ENCODE measurements around the gene GUCY1A2. TPM values are rescaled to one million over a fixed set of nuclear protein-coding genes. Genes with fewer than 3 reads are reported as not detected.

GUCY1A2 gene
- total RNA-seq, 1 experiment from 2014 or later, result 0.10 TPM

DNA sequence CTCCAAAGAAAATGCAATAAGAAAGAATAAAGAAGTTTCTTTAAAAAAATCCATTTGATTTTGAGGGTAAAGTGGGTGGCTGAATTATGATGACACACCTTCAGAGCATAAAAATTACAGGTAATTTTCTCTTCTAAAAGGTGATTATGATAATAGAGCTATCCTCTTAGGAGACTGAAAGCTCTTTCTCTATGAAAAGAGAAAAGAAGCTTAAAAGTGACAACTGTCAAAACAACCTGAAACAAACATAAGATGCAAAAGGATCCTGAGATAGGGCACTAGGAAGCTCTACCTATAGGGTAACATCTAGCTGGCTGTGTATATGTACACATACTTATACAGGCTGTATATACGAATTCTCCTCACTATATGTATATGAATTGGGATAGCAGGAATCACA is 270.2 kb downstream of the GUCY1A2 start:
- POLR2A ChIA-PET, result no interaction called here
- no peak for DNase-seq (ENCODE audit: low read depth, low spot score)
- H3K4me2 ChIP-seq (ENCODE audit: low read length), result no peak overlapping the region
- no peaks in the 10 kb centered on the region for H4K20me1 ChIP-seq (ENCODE audit: insufficient read depth)
- RAD21 ChIA-PET (ENCODE audit: low non-redundant PET in 1 of 2, low total read pairs in 2 of 2, uncharacterized antibody in 2 of 2, unreplicated experiment in 2 of 2), result no interaction called here
- H3K9ac ChIP-seq (ENCODE audit: low read length), result no peak overlapping the region
- H3K9me3 ChIP-seq (ENCODE audit: control insufficient read depth in 1 of 2, insufficient read depth in 1 of 2, low read depth in 1 of 2, low read length in 2 of 2), result no peaks in the 10 kb centered on the region
- no peak for TF ChIP-seq YY1 (IDR thresholded peaks at IDR 0.05; ENCODE audit: extremely low read depth, insufficient replicate concordance, low read depth, low read length)
- no peak for TF ChIP-seq CBX3 (IDR thresholded peaks at IDR 0.05; ENCODE audit: low read depth)
- no peak for TF ChIP-seq POLR2A (IDR thresholded peaks at IDR 0.05; ENCODE audit: borderline replicate concordance, extremely low read depth, insufficient read depth, insufficient read length)
- TF ChIP-seq CEBPB (IDR thresholded peaks at IDR 0.05; ENCODE audit: low read depth), result no peak
- no peak for TF ChIP-seq REST (IDR thresholded peaks at IDR 0.05; ENCODE audit: low read depth)
- no peak for TF ChIP-seq ZFX (IDR thresholded peaks at IDR 0.05)
- TF ChIP-seq, protein P1, sequence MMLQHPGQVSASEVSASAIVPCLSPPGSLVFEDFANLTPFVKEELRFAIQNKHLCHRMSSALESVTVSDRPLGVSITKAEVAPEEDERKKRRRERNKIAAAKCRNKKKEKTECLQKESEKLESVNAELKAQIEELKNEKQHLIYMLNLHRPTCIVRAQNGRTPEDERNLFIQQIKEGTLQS (IDR thresholded peaks at IDR 0.05), result no peak
- TF ChIP-seq MAX (IDR thresholded peaks at IDR 0.05), result no peak
- TF ChIP-seq FOSL1 (IDR thresholded peaks at IDR 0.05; ENCODE audit: low read depth), result no peak
- TF ChIP-seq RAD21 (IDR thresholded peaks at IDR 0.05; ENCODE audit: low read depth), result no peak
- no peak for TF ChIP-seq EZH2phosphoT487 (IDR thresholded peaks at IDR 0.05; ENCODE audit: borderline replicate concordance)
- no peak for TF ChIP-seq TCF7L2 (IDR thresholded peaks at IDR 0.05; ENCODE audit: borderline replicate concordance, extremely low read depth, insufficient read depth, insufficient read length)
- no peak for TF ChIP-seq SP1 (IDR thresholded peaks at IDR 0.05; ENCODE audit: low read depth)
- TF ChIP-seq ELF1 (IDR thresholded peaks at IDR 0.05; ENCODE audit: borderline replicate concordance, low read depth), result no peak
- no peak for TF ChIP-seq ZNF274 (IDR thresholded peaks at IDR 0.05; ENCODE audit: low read depth, low read length)
- TF ChIP-seq SIN3A (IDR thresholded peaks at IDR 0.05; ENCODE audit: low read depth), result no peak
- no peak for TF ChIP-seq CTCF (IDR thresholded peaks at IDR 0.05 in 2 of 3, conservative IDR thresholded peaks at IDR 0.05 in 1 of 3; ENCODE audit: borderline replicate concordance in 1 of 3, insufficient read depth in 1 of 3, low read depth in 2 of 3, low read length in 2 of 3)
- no peak for TF ChIP-seq EZH2 (IDR thresholded peaks at IDR 0.05)
- no peak overlapping the region for H2AFZ ChIP-seq (ENCODE audit: low read depth, low read length, poor library complexity, severe bottlenecking)
- no TSS peak for BruUV-seq (replicated peaks)
- no peak overlapping the region for H3K27ac ChIP-seq (ENCODE audit: low read depth, low read length)
- intact Hi-C loops (cut with micrococcal nuclease), result no loop called here
- H3K4me1 ChIP-seq (ENCODE audit: control insufficient read depth in 1 of 2, insufficient read depth in 2 of 2, low read length in 2 of 2), result no peaks in the 10 kb centered on the region
- CTCF ChIA-PET, result interaction anchor here (0.6 to 1.3 kb wide), 2 partner anchors 16 to 28 kb away, joined by 3 read pairs; no protein-coding TSS in a partner anchor
- H3K4me3 ChIP-seq (replicated peaks in 1 of 2; ENCODE audit: low read depth in 1 of 2, low read length in 2 of 2), result no peak overlapping the region
- no peaks in the 10 kb centered on the region for H3K79me2 ChIP-seq (ENCODE audit: insufficient read depth, low read length)
- 0 out of 2 replicates have a peak, but pooled peaks cover 3% of the 10 kb centered on the region for H3K27me3 ChIP-seq (ENCODE audit: insufficient read depth, low read length)
- H3K9me2 ChIP-seq (ENCODE audit: insufficient read depth), result no peaks in the 10 kb centered on the region
- no peak for ATAC-seq
- no peaks in the 10 kb centered on the region for H3K36me3 ChIP-seq (ENCODE audit: control insufficient read depth in 1 of 2, insufficient read depth in 2 of 2, low read length in 2 of 2)
